Measurements from ENCODE around the gene KMT2D.

GRCh38 chr12:49044660-49045059 lies 15.9 kb downstream of the KMT2D start:
- TF ChIP-seq POLR2A (IDR thresholded peaks at IDR 0.05) (no peak), EP300 (IDR thresholded peaks at IDR 0.05) (no peak)
